HepG2 (cell line): ENCODE measurements around the gene PDPK1. TPM values are rescaled to one million over a fixed set of nuclear protein-coding genes. Genes with fewer than 3 reads are reported as not detected.

Experiments used
- ATF3 ChIP-seq: sonication (generic); formaldehyde crosslinking; IDR thresholded peaks from 2 replicates; pipeline ENCODE4 v1.4.0; 2020; ENCODE audit warnings: missing genetic modification reagents
- FOXP1 ChIP-seq, 2 experiments: fragments of 450-650 bp in 1 of 2; IDR thresholded peaks; 2 replicates each; pipeline ENCODE4 v1.6.1; 2017 to 2018; ENCODE audit warnings: antibody characterized with exemption in 1 of 2
- HMGXB4 ChIP-seq, 2 experiments: sonication (generic) in 1 of 2; formaldehyde crosslinking in 1 of 2; IDR thresholded peaks; 2 replicates each; pipeline versions ENCODE4 v1.4.0 to v1.6.1; 2018 to 2020; ENCODE audit warnings: missing genetic modification reagents in 2 of 2, borderline replicate concordance in 1 of 2, low read depth in 1 of 2, mild to moderate bottlenecking in 1 of 2, missing biosample characterization in 1 of 2
- ISX ChIP-seq: sonication (generic); formaldehyde crosslinking; conservative IDR thresholded peaks from 2 replicates; pipeline ENCODE4 v1.5.0; 2020; ENCODE audit warnings: missing genetic modification reagents
- JUND ChIP-seq: sonication (generic); formaldehyde crosslinking; IDR thresholded peaks from 2 replicates; pipeline ENCODE4 v1.8.0; 2022; ENCODE audit warnings: mild to moderate bottlenecking, missing genetic modification reagents
- LCORL ChIP-seq, 2 experiments: fragments of 450-650 bp in 1 of 2; sonication (generic) in 1 of 2; formaldehyde crosslinking in 1 of 2; IDR thresholded peaks; 2 replicates each; pipeline versions ENCODE4 v1.5.0 to v1.6.1; 2017 to 2020; ENCODE audit warnings: antibody characterized with exemption in 1 of 2, missing genetic modification reagents in 1 of 2
- MAZ ChIP-seq, 2 experiments: sonication (generic) in 1 of 2; formaldehyde crosslinking in 1 of 2; IDR thresholded peaks; 2 replicates each; pipeline versions ENCODE4 v1.5.0 to v1.6.1; 2012 to 2020; ENCODE audit warnings: low read depth in 2 of 2, mild to moderate bottlenecking in 2 of 2, borderline replicate concordance in 1 of 2, improper control_type of control experiment in 1 of 2, low read length in 1 of 2, missing genetic modification reagents in 1 of 2, moderate library complexity in 1 of 2
- MIER2 ChIP-seq: IDR thresholded peaks from 2 replicates; pipeline ENCODE4 v1.6.1; 2016; ENCODE audit warnings: missing biosample characterization, missing genetic modification reagents
- NFRKB ChIP-seq: fragments of 450-650 bp; IDR thresholded peaks from 2 replicates; pipeline ENCODE4 v1.6.1; 2017
- PATZ1 ChIP-seq: sonication (generic); formaldehyde crosslinking; IDR thresholded peaks from 2 replicates; pipeline ENCODE4 v1.4.0; 2020; ENCODE audit warnings: missing genetic modification reagents
- PCBP1 ChIP-seq: fragments of 200-400 bp; formaldehyde crosslinking; IDR thresholded peaks from 2 replicates; pipeline ENCODE4 v1.6.1; 2017; ENCODE audit warnings: mild to moderate bottlenecking, low read depth, low read length, borderline replicate concordance
- RAD51 ChIP-seq: fragments of 450-650 bp; IDR thresholded peaks from 2 replicates; pipeline ENCODE4 v1.6.1; 2016; ENCODE audit warnings: borderline replicate concordance
- RBFOX2 ChIP-seq: fragments of 200-400 bp; formaldehyde crosslinking; IDR thresholded peaks from 2 replicates; pipeline ENCODE4 v1.6.1; 2017; ENCODE audit warnings: low read depth, mild to moderate bottlenecking, low read length
- SAP130 ChIP-seq: IDR thresholded peaks from 2 replicates; pipeline ENCODE4 v1.6.1; 2016; ENCODE audit warnings: low read depth
- SP2 ChIP-seq: sonication (generic); formaldehyde crosslinking; IDR thresholded peaks from 2 replicates; pipeline ENCODE4 v1.5.1; 2020; ENCODE audit warnings: mild to moderate bottlenecking, missing genetic modification reagents
- SRSF9 ChIP-seq: fragments of 200-400 bp; formaldehyde crosslinking; IDR thresholded peaks from 2 replicates; pipeline ENCODE4 v1.6.1; 2018; ENCODE audit warnings: borderline replicate concordance, mild to moderate bottlenecking, low read depth, low read length; ENCODE audit not compliant: insufficient read depth, poor library complexity, severe bottlenecking
- TAF1 ChIP-seq: sonication (generic); formaldehyde crosslinking; IDR thresholded peaks from 2 replicates; pipeline ENCODE4 v1.4.0; 2020; ENCODE audit warnings: missing genetic modification reagents
- ZBTB3 ChIP-seq: sonication (generic); formaldehyde crosslinking; IDR thresholded peaks from 2 replicates; pipeline ENCODE4 v1.4.0; 2020; ENCODE audit warnings: low read depth, mild to moderate bottlenecking, moderate library complexity, missing genetic modification reagents, borderline replicate concordance
- ZNF350 ChIP-seq: sonication (generic); formaldehyde crosslinking; IDR thresholded peaks from 2 replicates; pipeline ENCODE4 v1.4.0; 2020; ENCODE audit warnings: mild to moderate bottlenecking, low read depth, missing genetic modification reagents, borderline replicate concordance
- ZNF431 ChIP-seq: sonication (generic); formaldehyde crosslinking; IDR thresholded peaks from 2 replicates; pipeline ENCODE4 v1.9.0; 2022; ENCODE audit warnings: missing genetic modification reagents, low read depth, mild to moderate bottlenecking, borderline replicate concordance
- ZNF446 ChIP-seq: sonication (generic); formaldehyde crosslinking; IDR thresholded peaks from 2 replicates; pipeline ENCODE4 v1.5.0; 2020; ENCODE audit warnings: mild to moderate bottlenecking, missing genetic modification reagents
- ZNF513 ChIP-seq: sonication (generic); formaldehyde crosslinking; conservative IDR thresholded peaks from 2 replicates; pipeline ENCODE4 v1.5.0; 2020; ENCODE audit warnings: missing genetic modification reagents
- polyA plus RNA-seq, 8 experiments: library from polyadenylated mRNA; depleted of rRNA in 3 of 8; stranded (reverse) in 7 of 8; unstranded in 1 of 8; fragments of >200 nt; fragmentation: Illumina TruSeq in 4 of 8; extraction: Trizol in 4 of 8; gene quantifications; 2 replicates each; pipeline versions ENCODE4 v1.2.1 to v1.2.3, GENCODE V29; 2011 to 2016; ENCODE audit warnings: low read depth in 4 of 8, missing spikeins in 1 of 8, mixed read lengths in 1 of 8; ENCODE audit not compliant: insufficient read depth in 1 of 8
- total RNA-seq, 5 experiments: library from RNA; depleted of rRNA; stranded (reverse); fragments of >200 nt; fragmentation: Illumina TruSeq; extraction: Trizol; gene quantifications; 2 replicates each; pipeline ENCODE4 v1.2.3, GENCODE V29; 2016; ENCODE audit warnings: low read depth in 1 of 5

The PDPK1 gene
- total and polyA plus RNA-seq, 2 of the 13 experiments (the other 11 are each of a cell fraction or from before 2014, with no cell fraction given): 59.6 to 129 TPM

GRCh38 chr16:2537451-2538379 lies at the start of gene PDPK1 (continued):
- no peak; the same call in 1 of the 2 replicates for TF ChIP-seq ZBTB3 (CRISPR knock-in tag)
- TF ChIP-seq ZNF350 (CRISPR knock-in tag): no peak
- TF ChIP-seq NFRKB: no peak
- peak; percentile 66 for TF ChIP-seq SAP130 (CRISPR knock-in tag)
- no peak for TF ChIP-seq JUND (CRISPR knock-in tag)
- TF ChIP-seq ZNF513 (CRISPR knock-in tag): no peak
- TF ChIP-seq SP2 (CRISPR knock-in tag): peak; percentile 88
- no peak for TF ChIP-seq RAD51
- 0 out of 2 replicates have a peak, but pooled peaks have one; percentile 45 for TF ChIP-seq ZNF446
- no peak for TF ChIP-seq SRSF9
- TF ChIP-seq ZNF431: no peak
- no peak for TF ChIP-seq MAZ (IDR thresholded peaks at IDR 0.05; ENCODE audit: borderline replicate concordance, low read depth, low read length)
- TF ChIP-seq MAZ (CRISPR knock-in tag; IDR thresholded peaks at IDR 0.05; ENCODE audit: low read depth): 0 out of 2 replicates have a peak, but pooled peaks have one; percentile 10
- TF ChIP-seq PCBP1: 0 out of 2 replicates have a peak, but pooled peaks have one; percentile 26
- TF ChIP-seq ATF3: no peak
- peak; percentile 11; the same call in 1 of the 2 replicates for TF ChIP-seq TAF1 (CRISPR knock-in tag)
- TF ChIP-seq ISX (CRISPR knock-in tag): no peak
- TF ChIP-seq FOXP1 (IDR thresholded peaks at IDR 0.05): no peak
- TF ChIP-seq FOXP1 (CRISPR knock-in tag; IDR thresholded peaks at IDR 0.05): no peak
- TF ChIP-seq RBFOX2: peak; percentile 74
- TF ChIP-seq LCORL (IDR thresholded peaks at IDR 0.05): no peak
- TF ChIP-seq LCORL (CRISPR knock-in tag; IDR thresholded peaks at IDR 0.05): no peak
- TF ChIP-seq PATZ1 (CRISPR knock-in tag): peak; percentile 34
- no peak for TF ChIP-seq MIER2 (CRISPR knock-in tag)
- 0 out of 4 replicates have a peak, but pooled peaks of 1 of the 2 experiments have one; percentile 23 for TF ChIP-seq HMGXB4 (CRISPR knock-in tag; IDR thresholded peaks at IDR 0.05; ENCODE audit: borderline replicate concordance in 1 of 2, low read depth in 1 of 2)
